NCI-H82 (cell line): ENCODE data around the gene CDC123.
"Not testable (repeated sequence)": the region's sequence is repeated elsewhere in the genome, so short reads cannot be mapped to it uniquely, and the experiment has no call there.

Experiments
- DNase-seq: peaks from one replicate; lab custom pipeline; 2025; lab: John Stamatoyannopoulos, UW

Gene CDC123

DNA sequence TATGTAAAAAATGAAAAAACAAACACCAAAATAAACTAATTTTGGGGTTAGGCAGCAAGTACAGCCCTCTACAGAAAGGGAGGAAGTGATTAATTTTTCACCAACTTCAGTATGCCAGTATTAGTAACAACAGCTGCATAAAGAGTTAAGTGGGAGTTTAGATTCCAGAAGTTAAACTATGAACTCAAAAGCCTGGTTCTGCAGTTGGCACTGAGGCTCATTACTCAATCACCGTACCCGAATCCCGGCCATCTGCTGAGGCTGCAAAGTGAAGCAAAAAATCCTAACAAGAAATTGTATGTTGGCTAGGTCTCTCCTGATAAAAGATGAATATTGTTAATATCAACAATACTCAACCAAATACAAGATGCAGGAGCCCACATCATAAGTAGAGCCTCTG, 4.3 kb upstream of the CDC123 start:
- no peak for DNase-seq

DNA sequence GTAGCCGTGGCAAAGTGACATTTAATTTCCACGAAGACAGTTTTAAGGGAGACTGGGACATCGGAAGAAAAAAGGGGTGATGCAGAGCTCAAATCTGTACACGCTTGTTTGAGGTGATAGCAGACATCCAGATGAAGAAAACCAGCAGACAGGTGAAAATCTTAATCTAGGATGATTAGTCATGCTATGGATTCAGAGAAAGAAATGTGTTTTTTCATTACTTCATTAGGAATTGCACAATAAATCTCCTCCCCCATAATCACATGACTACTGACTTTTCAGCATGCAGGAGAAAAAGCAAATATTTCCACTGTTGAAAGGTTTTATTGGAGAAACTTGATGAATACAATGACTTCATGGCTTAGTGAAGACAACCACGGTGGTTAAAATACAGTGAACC, 2.8 kb upstream of the CDC123 start:
- DNase-seq: no peak

DNA sequence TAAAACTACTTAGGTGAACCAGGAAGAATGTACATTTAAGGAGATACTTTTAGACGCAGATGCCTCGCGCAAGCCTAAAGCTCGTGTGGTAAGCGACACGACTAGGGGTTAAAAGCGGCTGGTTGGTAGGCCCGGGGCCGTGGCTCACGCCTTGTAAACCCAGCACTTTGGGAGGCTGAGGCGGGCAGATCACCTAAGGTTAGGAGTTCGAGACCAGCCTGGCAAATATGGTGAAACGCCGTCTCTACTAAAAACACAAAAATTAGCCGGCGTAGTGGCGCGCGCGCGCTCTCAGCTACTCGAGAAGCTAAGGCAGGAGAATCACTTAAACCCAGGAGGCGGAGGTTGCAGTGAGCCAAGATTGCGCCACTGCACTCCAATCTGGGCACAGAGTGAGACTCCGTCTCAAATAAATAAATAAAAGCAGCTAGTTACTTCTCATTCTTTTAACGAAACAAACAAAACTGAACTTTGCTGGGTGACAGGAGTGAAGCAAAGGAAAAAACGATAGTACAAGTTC, 1.2 kb upstream of the CDC123 start:
- DNase-seq: peak; percentile 40

DNA sequence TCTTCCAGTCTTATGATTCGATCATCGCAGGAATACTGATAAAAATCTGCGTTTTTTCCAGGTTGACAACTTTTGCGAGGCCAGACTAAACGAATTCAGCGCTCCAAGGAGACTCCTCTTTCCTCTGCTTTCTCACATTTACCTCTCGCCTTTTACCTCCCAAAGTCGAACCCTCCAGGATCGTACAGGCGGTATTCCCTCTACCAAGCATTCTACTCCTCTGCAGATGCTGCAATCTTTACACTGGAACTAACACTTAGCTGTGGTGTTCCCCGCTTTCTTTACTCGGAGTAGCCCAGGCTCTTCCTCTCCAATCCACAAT, 746 bp upstream of the CDC123 start:
- no peak for DNase-seq

DNA sequence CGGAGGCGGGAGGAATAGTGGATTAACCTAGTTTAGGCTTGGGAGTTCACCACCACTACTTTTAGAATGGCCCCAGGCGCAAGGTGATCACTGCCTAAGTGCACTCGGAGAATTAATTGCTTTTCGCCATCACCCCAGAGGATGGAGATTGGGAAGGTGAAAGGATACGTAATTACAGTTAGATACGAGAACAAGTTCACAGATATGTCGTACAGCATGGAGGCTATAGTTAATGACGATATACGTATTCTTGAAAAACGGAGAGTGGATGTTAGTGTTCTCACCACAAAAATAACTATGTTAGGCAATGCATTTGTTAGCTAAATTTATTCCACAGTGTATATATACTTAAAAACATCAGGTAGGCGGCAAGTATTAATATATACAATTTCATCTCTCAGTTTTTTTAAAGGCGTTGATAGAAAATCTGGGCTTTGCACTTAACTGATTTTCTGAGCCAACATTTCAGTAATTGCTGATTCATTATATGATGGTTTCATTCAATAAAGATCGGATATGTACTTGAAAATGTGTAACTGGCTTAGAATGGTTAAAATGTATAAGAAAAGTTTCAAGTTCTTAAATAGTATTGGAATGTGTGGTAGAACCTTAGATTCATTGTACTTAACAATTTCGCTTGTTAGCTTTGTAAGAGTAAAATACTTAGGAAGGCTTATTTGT, 683 bp downstream of the CDC123 start:
- DNase-seq: no peak

DNA sequence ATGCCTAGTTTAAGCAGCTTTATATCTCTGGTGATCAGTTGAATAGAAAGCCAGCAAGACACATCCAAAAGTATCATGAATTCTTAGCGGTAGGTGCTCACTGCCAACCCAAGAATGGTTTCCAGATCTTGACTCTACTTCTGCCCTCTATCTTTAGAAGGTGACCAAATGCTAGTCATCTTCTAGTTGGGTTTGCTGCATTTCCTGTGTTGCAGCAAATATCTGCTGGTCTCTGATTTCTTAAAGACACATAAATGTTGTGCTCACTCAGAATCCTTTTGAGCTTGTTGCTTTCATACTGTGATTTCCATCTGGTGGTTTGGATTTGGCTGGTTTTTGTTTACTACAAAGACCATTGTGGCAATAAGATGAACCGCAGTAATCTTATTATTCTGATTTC, 2.2 kb downstream of the CDC123 start:
- no peak for DNase-seq

DNA sequence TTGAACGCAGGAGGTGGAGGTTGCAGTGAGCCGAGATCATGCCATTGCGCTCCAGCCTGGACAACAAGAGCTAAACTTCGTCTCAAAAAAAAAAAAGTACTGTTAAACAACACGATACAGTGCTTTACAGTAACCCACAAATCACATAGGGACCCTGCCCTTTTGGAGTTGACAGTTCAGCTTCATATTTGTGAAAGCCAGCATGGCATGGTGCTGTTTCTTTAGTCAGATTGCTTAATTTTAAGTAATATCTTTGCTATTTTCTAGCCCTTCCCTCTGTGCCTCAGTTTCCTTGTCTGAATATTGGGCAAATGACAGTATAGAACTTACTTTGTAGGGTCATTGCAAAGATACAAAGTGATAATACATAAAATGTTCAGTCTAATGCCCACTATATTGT, 4.9 kb downstream of the CDC123 start:
- DNase-seq: no peak

DNA sequence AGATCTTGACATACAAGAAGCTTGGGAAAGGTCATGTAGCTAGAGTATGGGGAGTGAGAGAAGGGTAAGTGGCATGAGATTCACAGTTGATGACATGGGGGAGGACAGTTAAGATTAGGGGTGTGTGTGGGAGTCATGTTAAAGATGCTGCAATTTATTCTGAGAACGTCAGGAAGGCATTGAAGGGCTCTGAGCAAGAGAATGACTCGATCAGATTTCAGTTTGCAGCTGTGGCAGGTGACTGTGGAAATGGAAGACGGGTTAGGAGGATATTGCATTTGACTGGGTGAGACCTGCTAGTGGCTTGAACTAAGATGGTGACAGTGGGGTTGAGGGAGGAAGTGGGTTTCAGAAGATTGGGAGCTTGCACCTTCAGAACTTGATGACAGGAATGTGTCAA, 5.6 kb downstream of the CDC123 start:
- DNase-seq: no peak

DNA sequence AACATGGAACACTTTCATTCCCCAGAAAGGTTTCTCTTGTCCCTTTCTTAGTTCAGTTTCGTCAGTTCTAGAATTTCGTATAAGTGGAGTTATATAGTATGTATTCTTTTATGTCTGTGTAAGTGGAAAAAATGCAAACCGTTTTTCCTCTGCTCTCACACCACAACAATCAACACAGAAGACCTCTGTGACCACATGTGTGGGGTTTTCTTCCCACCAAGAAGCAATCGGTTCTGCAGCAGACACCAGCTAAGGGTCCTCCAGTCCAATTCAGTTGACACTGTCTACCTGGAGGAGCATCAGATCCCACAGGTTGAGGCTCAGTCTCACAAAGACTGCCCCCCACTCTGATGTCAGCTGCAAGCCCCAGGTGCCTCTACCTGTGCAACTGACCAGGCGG, 6.2 kb downstream of the CDC123 start:
- DNase-seq: no peak

DNA sequence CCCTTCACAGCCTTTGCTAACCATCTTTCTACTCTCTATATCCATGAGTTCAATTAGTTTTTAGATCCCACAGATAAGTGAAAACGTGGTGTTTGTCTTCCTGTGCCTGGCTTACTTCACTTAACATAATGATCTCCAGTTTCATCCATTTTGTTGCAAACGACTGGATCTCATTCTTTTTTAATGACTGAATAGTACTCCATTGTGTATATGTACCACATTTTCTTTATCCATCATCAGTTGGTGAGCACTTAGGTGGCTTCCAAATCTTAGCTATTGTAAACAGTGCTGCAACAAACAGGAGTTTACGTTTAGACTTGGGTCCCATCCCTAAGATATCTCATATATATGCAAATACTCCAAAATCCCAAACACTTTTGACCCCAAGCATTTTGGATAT, 9.1 kb downstream of the CDC123 start:
- no peak for DNase-seq

DNA sequence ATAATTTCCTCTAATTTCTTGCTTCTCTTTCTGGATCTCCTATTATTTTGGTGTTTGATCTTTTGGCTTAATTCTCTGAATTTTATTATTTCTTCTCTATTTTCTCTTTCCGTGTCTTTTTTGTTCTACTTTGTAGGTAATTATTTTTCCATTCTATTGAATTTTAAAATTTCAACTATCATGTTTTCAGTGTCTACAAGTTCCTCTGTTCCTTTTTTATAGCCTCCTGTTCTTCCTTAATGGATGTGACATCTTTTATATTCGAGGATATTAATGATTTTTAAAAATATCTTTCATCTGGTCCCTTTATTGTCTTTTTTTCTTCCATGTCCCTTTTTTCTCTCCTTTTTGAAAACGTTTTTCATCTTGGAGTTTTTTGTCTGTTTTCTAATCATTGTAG, 11.1 kb downstream of the CDC123 start:
- no peak for DNase-seq

DNA sequence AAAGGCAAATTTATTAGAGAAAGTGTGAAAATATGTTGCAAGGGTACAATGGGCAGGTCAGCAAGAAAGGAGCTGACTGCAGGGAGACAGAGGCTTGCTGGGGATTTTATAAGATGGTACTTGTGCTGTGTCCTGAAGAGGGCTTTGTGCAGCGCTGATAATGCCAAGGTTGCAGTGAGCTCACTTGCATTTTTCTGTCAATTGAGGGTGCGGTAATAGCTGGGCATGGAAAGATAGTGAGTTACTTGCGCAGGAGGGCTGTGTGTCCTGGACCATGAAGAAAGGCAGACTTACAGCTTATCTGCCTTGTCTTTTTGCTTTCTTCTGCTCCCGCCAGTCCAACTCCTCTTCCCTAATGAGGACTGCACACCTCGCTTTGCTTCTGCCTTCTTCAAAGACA, 12.5 kb downstream of the CDC123 start:
- DNase-seq: no peak

DNA sequence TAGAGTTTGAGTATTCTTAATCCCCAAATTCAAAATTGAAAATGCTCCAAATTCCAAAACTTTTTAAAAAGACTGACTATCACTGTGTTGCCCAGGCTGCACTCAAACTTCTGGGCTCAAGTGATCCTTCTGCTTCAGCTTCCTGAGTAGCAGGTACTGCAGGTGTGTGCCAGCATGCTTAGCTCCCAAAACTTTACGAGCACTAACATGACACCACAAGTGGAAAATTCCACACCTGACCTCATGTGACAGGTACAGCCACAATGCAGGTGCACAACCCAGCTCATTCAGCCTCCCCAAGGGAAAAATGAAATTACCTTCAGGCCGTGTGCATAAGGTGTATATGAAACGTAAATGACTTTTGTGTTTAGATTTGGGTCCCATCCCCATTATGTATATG, 16.5 kb downstream of the CDC123 start:
- DNase-seq: no peak

DNA sequence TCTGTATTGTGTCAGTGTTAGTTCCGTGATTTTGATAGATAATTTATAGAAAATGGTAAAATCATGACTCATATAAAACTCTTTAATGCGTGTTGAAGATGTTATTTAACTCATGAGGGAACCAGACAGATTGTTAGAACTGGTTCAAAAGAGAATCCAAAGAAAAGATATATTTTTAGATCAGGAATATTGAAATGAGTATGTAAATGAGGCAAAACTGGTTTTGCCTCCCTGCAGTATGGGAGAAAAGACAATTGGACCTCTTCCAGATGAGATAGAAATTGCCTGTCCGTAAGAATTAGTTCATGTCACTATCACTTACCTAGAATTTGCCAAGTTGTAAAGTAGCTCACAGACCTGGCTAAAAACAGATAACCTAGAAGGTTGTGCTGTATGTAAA, 17.6 kb downstream of the CDC123 start:
- no peak for DNase-seq

DNA sequence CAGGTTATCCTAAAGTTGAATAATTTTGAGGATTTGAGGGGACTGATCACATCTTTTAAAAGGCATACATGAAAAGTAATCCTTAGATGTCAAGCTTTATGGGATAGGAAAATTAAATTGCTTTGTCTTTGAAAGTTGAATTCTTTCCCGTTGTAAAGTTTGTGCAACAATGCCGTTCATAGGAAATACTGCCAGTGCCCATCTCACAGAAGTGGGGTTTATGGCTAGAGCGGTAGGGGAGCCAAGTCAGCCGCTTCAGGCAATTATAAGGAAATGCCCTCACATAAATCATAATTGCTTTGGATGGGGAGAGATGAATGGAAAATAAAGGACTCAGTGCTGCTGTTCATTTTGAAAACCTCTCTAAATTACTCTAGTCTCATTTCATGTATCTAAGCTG, 18.1 kb downstream of the CDC123 start:
- no peak for DNase-seq

DNA sequence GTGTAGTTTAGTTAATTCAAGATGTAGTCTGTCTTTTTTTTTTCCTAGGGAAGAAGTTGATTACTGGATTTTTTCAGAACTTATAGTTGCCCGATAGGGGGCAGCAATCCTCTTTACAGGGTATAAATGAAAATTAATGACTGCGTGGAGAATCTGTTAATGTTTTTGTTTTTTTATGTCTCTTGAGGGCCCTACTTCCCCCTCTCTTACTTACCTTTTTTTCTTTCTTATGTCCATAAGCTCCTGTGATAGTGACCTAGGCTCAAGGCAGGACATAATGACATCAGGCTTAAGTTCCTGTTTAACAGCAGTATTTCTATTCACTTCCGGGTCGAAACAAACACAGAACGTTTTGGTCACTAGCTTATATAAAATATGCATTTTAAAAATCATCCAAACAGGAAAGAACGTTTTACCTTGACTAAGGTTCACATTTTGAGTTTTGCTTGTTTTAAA, 18.8 kb downstream of the CDC123 start:
- peak; percentile 62 for DNase-seq

DNA sequence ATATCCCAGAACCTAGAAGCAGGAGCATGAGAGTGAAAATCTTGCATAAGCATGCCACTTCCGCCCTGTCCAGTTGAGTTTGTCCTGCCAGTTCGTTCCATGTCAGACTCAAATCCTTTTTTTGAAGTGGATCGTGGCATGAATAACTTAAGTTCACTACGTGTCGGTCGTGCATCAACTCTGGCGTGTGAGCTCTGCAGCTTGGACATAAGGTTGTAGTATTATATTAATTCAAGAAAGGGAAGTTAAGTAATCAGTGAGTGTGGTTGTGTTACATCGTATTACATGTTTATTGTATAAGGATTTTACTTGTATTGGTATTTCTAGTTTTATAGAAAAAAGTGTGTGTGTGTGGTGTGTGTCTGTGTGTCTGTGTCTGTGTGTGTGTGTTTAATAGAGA, 23.0 kb downstream of the CDC123 start:
- no peak for DNase-seq

DNA sequence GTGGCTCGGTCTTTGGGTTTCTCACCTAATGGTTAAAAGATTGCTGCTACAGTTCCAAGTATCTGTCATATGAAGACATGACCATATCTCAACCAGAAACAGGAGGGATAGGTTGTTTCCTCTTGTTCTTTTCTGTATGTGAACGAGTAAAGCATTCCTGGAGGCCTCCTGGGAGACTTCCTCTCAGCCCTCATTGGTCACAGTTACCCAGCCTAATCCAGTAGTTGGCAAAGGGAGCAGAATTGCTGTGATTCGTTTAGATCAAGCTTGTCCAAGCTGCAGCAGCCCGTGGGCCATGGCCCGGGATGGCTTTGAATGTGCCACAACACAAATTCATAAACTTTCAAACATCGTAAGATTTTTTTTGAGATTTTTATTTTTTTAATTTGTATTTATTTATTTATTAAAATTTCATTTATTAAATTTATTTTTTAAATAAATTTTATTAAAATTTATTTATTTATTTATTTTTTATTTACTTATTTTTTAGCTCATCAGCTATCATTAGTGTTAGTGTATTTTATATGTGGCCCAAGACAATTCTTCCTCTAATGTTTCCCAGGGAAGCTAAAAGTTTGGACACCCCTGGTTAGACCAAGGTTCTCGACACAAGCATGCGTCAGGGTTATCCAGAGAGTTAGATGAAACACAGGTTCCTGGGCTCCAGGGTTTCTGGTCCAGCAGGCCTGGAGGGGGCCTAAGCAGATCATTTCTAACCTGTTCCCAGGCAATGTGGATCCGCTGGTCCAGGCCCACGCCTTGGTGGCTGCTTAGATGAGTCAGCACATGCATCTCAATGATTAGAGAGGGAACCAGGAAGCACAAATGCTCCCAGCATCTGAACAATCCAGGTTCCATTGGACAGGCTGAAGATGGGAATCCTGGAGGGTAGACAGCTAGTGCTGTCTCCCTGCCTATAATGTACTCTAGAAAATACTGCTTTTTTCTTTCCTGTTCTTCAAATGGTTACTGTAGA, 25.6 kb downstream of the CDC123 start:
- DNase-seq: peak; percentile 19

DNA sequence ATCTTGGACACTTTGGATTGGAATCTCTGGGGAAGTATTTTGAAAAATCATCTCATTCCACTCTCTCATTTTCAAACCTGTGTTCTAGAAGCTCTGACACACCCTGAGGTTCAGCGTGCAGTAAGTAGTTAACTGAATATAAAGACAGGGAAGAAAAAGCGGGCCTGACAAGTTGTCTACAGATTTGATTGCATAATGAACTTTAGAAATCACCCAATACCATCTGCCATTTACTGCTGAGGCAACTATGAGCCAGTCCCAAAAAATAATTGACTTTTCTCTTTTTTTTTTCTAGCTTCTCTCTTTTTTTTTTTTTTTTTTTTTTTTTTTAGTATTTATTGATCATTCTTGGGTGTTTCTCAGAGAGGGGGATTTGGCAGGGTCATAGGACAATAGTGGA, 29.5 kb downstream of the CDC123 start:
- peak; percentile 43 for DNase-seq

DNA sequence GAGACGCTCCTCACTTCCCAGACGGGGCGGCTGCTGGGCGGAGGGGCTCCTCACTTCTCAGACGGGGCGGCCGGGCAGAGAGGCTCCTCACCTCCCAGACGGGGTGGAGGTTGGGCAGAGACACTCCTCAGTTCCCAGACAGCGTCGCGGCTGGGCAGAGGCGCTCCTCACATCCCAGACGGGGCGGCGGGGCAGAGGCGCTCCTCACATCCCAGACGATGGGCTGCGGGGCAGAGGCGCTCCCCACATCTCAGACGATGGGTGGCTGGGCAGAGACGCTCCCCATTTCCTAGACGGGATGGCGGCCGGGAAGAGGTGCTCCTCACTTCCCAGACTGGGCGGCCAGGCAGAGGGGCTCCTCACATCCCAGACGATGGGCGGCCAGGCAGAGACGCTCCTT, 30.4 kb downstream of the CDC123 start:
- not testable (repeated sequence) for DNase-seq

DNA sequence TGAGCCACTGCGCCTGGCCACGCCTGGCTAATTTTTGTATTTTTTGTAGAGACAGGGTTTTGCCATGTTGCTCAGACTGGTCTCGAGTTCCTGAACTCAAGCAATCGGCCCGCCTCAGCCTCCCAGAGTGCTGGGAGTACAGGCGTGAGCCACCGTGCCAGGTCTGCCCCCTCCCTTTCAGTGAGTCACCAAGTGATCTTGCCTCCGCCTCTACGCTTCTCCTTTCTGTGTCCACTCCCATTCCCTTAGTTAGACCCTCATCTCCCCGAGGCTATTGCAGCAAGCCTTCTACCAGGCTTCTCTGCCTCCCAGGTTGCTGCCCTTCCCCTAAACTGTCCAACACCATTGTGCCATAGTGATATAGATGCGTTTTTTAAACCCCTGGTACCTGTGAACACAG, 32.9 kb downstream of the CDC123 start:
- no peak for DNase-seq

DNA sequence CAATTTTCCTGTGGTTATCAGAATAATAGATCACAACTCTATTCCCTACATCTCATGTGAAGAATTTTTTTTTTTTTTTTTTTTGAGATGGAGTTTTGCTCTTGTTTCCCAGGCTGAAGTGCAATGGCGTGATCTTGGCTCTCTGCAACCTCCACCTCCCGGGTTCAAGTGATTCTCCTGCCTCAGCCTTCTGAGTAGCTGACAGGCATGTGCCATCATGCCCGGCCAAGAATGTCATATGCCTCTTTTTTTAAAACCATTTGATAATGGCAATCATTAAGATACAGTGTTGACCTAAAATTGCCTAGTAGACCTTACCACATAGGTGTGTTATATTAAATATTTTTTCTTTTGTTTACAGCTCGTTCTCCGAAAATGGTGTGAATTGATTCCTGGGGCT, 38.7 kb downstream of the CDC123 start:
- not testable (repeated sequence) for DNase-seq

DNA sequence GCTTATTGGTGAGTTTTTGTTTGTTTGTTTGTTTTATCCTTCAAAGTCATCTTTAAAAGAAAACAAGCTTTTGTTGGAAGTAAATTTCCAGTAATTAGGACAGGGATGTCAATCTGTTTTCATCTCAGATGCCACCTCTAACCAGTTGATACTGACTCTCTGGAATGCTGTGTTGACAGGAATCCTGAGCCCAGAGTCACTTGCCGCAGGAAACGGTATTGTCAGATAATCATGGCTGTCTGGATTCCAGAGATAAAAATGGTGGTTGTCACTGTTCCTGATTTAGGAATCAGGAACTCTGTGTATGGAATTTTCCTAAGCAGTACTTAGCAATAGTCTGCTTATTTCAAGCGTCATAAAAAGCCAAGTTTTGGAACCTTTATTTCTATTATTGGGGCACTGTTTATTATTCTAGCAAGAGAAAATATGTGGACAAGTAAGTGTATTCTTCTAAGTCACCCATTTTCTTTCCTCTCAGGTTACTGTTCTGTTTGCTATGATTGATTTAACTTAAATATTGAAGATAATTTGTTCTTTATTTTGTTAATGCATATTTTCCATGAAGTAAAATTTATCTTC, 39.2 kb downstream of the CDC123 start:
- no peak for DNase-seq
